ENCODE measurements around the gene CRACR2A. TPM values are rescaled to one million over a fixed set of nuclear protein-coding genes. Genes with fewer than 3 reads are reported as not detected.

The CRACR2A gene
- total and polyA plus RNA-seq, 2 of the 13 experiments (the other 11 are each of a cell fraction or from before 2014, with no cell fraction given) = 0.09 to 0.20 TPM

DNA sequence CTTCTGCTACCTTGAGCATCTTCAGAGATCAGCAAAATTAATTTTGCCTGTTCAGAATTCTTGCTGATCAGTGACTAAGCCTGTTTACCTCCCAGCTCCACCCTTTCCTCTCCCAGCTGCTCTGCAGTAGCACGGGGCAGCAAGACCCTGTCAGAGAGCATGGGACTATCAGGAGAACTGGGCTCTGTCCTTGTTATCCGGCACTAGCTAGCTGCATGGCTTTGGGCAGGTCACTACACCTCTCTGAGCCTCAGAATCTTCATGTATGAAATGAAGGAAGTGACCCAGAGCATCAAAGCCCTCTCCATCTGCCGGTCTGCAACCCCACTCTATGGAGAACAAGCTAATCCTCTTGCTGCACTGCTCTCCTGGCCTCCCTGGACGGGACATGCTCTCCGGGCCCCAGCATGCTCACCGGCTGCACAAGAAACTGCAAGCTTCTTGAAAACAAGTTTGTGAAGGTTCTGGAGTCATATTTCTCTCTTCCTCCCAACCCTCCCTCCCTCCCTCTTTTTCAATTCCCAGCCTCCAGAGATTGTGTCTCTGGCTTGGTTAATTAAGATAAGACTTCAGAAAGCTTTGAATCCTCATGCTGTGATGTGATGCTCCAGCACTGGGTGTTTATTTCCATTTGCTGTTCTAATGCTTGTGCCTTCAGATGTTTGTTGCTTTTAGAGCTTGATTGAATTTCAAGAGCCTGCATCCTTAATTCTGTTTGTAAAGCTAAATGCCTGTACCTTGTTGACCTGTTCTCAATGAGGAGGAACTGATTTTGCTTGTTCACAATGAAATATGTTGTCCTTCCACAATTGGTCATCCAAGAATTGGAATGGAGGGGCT, 101.1 kb downstream of the CRACR2A start (continued):
- TF ChIP-seq, protein P1, sequence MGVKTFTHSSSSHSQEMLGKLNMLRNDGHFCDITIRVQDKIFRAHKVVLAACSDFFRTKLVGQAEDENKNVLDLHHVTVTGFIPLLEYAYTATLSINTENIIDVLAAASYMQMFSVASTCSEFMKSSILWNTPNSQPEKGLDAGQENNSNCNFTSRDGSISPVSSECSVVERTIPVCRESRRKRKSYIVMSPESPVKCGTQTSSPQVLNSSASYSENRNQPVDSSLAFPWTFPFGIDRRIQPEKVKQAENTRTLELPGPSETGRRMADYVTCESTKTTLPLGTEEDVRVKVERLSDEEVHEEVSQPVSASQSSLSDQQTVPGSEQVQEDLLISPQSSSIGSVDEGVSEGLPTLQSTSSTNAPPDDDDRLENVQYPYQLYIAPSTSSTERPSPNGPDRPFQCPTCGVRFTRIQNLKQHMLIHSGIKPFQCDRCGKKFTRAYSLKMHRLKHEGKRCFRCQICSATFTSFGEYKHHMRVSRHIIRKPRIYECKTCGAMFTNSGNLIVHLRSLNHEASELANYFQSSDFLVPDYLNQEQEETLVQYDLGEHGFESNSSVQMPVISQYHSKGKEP (CRISPR knock-in tag; IDR thresholded peaks at IDR 0.05) = no peak
- no peak for TF ChIP-seq GTF2F1 (IDR thresholded peaks at IDR 0.05; ENCODE audit: low read length)
- no peak for TF ChIP-seq ZNF766 (CRISPR knock-in tag; IDR thresholded peaks at IDR 0.05; ENCODE audit: borderline replicate concordance)
- TF ChIP-seq, protein P2, sequence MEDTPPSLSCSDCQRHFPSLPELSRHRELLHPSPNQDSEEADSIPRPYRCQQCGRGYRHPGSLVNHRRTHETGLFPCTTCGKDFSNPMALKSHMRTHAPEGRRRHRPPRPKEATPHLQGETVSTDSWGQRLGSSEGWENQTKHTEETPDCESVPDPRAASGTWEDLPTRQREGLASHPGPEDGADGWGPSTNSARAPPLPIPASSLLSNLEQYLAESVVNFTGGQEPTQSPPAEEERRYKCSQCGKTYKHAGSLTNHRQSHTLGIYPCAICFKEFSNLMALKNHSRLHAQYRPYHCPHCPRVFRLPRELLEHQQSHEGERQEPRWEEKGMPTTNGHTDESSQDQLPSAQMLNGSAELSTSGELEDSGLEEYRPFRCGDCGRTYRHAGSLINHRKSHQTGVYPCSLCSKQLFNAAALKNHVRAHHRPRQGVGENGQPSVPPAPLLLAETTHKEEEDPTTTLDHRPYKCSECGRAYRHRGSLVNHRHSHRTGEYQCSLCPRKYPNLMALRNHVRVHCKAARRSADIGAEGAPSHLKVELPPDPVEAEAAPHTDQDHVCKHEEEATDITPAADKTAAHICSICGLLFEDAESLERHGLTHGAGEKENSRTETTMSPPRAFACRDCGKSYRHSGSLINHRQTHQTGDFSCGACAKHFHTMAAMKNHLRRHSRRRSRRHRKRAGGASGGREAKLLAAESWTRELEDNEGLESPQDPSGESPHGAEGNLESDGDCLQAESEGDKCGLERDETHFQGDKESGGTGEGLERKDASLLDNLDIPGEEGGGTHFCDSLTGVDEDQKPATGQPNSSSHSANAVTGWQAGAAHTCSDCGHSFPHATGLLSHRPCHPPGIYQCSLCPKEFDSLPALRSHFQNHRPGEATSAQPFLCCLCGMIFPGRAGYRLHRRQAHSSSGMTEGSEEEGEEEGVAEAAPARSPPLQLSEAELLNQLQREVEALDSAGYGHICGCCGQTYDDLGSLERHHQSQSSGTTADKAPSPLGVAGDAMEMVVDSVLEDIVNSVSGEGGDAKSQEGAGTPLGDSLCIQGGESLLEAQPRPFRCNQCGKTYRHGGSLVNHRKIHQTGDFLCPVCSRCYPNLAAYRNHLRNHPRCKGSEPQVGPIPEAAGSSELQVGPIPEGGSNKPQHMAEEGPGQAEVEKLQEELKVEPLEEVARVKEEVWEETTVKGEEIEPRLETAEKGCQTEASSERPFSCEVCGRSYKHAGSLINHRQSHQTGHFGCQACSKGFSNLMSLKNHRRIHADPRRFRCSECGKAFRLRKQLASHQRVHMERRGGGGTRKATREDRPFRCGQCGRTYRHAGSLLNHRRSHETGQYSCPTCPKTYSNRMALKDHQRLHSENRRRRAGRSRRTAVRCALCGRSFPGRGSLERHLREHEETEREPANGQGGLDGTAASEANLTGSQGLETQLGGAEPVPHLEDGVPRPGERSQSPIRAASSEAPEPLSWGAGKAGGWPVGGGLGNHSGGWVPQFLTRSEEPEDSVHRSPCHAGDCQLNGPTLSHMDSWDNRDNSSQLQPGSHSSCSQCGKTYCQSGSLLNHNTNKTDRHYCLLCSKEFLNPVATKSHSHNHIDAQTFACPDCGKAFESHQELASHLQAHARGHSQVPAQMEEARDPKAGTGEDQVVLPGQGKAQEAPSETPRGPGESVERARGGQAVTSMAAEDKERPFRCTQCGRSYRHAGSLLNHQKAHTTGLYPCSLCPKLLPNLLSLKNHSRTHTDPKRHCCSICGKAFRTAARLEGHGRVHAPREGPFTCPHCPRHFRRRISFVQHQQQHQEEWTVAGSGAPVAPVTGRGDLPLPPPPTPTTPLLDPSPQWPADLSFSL (CRISPR knock-in tag; IDR thresholded peaks at IDR 0.05) = no peak
- TF ChIP-seq IRF2 (CRISPR knock-in tag; IDR thresholded peaks at IDR 0.05) = no peak

Measured in HepG2 (cell line).